HG02840 (cell line): Measurements from ENCODE around the gene ADK.

Experiments used
- ATAC-seq: cut with Tn5 transposase; IDR thresholded peaks from one replicate; pipeline ENCODE4 v1.9.1; 2021; ENCODE audit warnings: mild to moderate bottlenecking, moderate library complexity, moderate number of reproducible peaks; ENCODE audit not compliant: unreplicated experiment, low FRiP score

Gene ADK

GRCh38 chr10:74585231-74586087 lies 434.4 kb downstream of the ADK start:
- ATAC-seq = peak; percentile 68

- peak; percentile 14 for ATAC-seq
Measured at GRCh38 chr10:74586088-74586585, 435.1 kb downstream of the ADK start.

GRCh38 chr10:74587109-74587854 lies 436.3 kb downstream of the ADK start:
- ATAC-seq = no peak

GRCh38 chr10:74589226-74589673 lies 438.2 kb downstream of the ADK start:
- ATAC-seq = no peak

- no peak for ATAC-seq
Measured at GRCh38 chr10:74589851-74590250, 438.8 kb downstream of the ADK start.

GRCh38 chr10:74593470-74593869 lies 442.4 kb downstream of the ADK start:
- no peak for ATAC-seq

- ATAC-seq = no peak
Measured at GRCh38 chr10:74596713-74597112, 445.7 kb downstream of the ADK start.

- peak; percentile 68 for ATAC-seq
Measured at GRCh38 chr10:74598891-74599566, 448.0 kb downstream of the ADK start.

GRCh38 chr10:74599672-74600071 lies 448.7 kb downstream of the ADK start:
- no peak for ATAC-seq

GRCh38 chr10:74600170-74600569 lies 449.1 kb downstream of the ADK start:
- ATAC-seq = no peak

GRCh38 chr10:74602576-74602975 lies 451.6 kb downstream of the ADK start:
- ATAC-seq = no peak

- ATAC-seq = no peak
Measured at GRCh38 chr10:74610299-74610698, 459.3 kb downstream of the ADK start.

- ATAC-seq = no peak
Measured at GRCh38 chr10:74612195-74612594, 461.2 kb downstream of the ADK start.

GRCh38 chr10:74620626-74621025 lies 469.6 kb downstream of the ADK start:
- no peak for ATAC-seq

- ATAC-seq = no peak
Measured at GRCh38 chr10:74623786-74624185, 472.8 kb downstream of the ADK start.

- ATAC-seq = no peak
Measured at GRCh38 chr10:74624501-74624900, 473.5 kb downstream of the ADK start.

GRCh38 chr10:74628136-74628535 lies 477.1 kb downstream of the ADK start:
- no peak for ATAC-seq

GRCh38 chr10:74634995-74635536 lies 484.0 kb downstream of the ADK start:
- no peak for ATAC-seq

- ATAC-seq = no peak
Measured at GRCh38 chr10:74635655-74636054, 484.6 kb downstream of the ADK start.

GRCh38 chr10:74637685-74638084 lies 486.7 kb downstream of the ADK start:
- no peak for ATAC-seq
